Colonic mucosa (tissue), 4 donors: ENCODE data around the gene FAM167B. TPM values are rescaled to one million over a fixed set of nuclear protein-coding genes. Genes with fewer than 3 reads are reported as not detected.
"Not testable (repeated sequence)": the region's sequence is repeated elsewhere in the genome, so short reads cannot be mapped to it uniquely, and the experiment has no call there.

Source experiments
- DNase-seq: peaks from one replicate; pipeline ENCODE4 v3.0.0-alpha.2; 2020
- H3K27ac ChIP-seq: fragments of 200-600 bp; one replicate; pipeline ENCODE4 v1.8.0; 2021
- H3K27me3 ChIP-seq: fragments of 200-600 bp; one replicate; pipeline ENCODE4 v1.8.0; 2021
- H3K36me3 ChIP-seq: fragments of 200-600 bp; one replicate; pipeline ENCODE4 v1.8.0; 2021
- H3K4me1 ChIP-seq: fragments of 200-600 bp; one replicate; pipeline ENCODE4 v1.8.0; 2021; ENCODE audit warnings: mild to moderate bottlenecking
- H3K4me3 ChIP-seq: fragments of 200-600 bp; one replicate; pipeline ENCODE4 v1.8.0; 2021
- H3K9ac ChIP-seq, 2 donors: one replicate each; pipeline ENCODE4 v1.7.0; 2013; ENCODE audit warnings: control low read depth in 2 of 2, low read depth in 2 of 2, low read length in 2 of 2
- H3K9me3 ChIP-seq: fragments of 200-600 bp; one replicate; pipeline ENCODE4 v1.8.0; 2021
- intact Hi-C: fragments of 100-400 bp; cut with DNase I; formaldehyde crosslinking; loops from one replicate; pipeline ENCODE4 v1.14.1; 2022
- total RNA-seq, 2 donors: library from RNA; stranded (reverse); fragmentation: NEBNext Ultra II Directional in 1 of 2; extraction: Animal tissue kit (Norgen Biotek cat#: 25700) in 1 of 2; gene quantifications; one replicate each; pipeline ENCODE4 v1.2.1, GENCODE V29; 2021
- TF ChIP-seq, protein P1 (sequence below): fragments of 200-600 bp; IDR thresholded peaks from one replicate; pipeline ENCODE4 v1.8.0; 2022; ENCODE audit warnings: antibody characterized with exemption, mild to moderate bottlenecking
- donor health status: healthy.
- donor health status: DM: no; HTN: no; CAD: no.
- donor health status: DM: no; HTN: no; CAD: no.

Gene FAM167B
- total RNA-seq, 2 donors from 2014 or later, result 4.2 to 5.5 TPM

DNA sequence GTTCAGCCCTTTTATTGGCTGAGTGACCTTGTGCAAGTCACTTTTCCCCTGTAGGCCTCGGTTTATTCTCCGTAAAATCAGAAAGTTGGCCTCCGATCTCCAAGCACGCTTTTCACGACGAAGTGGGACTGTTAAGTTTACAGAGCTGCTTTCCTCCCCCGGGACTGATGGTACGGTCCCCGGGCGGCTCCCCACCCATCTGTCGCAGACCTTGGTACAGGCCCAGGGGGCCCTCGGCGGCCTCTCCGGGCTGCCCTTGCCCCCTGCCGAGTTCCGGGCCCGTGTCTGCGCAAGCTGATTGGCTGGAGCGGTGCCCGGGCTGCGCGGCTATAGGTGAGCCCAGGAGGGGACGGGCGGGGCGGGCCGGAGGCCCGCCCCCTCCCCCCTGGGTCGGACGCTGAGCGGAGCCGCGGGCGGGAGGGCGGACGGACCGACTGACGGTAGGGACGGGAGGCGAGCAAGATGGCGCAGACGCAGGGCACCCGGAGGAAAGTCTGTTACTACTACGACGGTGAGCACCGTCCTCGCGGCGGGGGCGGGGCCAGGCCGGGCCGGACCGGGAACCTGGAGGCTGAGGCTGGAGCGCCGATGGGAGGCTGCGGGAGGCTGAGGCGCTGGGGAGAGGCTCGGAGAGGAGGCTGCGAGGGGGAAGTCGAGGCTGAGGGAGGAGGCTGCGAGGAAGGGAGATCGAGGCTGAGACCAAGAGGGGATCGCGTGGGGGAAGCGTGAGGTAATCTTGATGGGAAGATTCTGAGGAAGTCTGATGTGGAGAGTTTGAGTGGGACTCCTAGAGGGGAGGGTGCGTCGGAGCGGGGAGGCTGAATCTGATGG, 44.9 kb downstream of the FAM167B start, which contains the start of gene HDAC1:
Gene HDAC1 (plus strand): TSS at position 376 of the 831 bp plus-strand sequence. CDS start 87 bp downstream, at position 463.
- no peaks in the 10 kb centered on the region for H3K27me3 ChIP-seq
- peak within 1 kb of the TSS; percentile 88 for H3K4me3 ChIP-seq
- H3K9ac ChIP-seq, result peak within 1 kb of the TSS; percentile 78 to 96
- peak; percentile 98 for DNase-seq
- H3K9me3 ChIP-seq, result no peaks in the 10 kb centered on the region
- TF ChIP-seq, protein P1, sequence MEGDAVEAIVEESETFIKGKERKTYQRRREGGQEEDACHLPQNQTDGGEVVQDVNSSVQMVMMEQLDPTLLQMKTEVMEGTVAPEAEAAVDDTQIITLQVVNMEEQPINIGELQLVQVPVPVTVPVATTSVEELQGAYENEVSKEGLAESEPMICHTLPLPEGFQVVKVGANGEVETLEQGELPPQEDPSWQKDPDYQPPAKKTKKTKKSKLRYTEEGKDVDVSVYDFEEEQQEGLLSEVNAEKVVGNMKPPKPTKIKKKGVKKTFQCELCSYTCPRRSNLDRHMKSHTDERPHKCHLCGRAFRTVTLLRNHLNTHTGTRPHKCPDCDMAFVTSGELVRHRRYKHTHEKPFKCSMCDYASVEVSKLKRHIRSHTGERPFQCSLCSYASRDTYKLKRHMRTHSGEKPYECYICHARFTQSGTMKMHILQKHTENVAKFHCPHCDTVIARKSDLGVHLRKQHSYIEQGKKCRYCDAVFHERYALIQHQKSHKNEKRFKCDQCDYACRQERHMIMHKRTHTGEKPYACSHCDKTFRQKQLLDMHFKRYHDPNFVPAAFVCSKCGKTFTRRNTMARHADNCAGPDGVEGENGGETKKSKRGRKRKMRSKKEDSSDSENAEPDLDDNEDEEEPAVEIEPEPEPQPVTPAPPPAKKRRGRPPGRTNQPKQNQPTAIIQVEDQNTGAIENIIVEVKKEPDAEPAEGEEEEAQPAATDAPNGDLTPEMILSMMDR, result no peak
- peaks cover 5% of the 10 kb centered on the region for H3K4me1 ChIP-seq
- intact Hi-C loops, result no loop called here
- H3K36me3 ChIP-seq, result no peaks in the 10 kb centered on the region
- H3K27ac ChIP-seq, result peak within 1 kb of the TSS; percentile 82

GRCh38 chr1:32298211-32298610, 51.2 kb downstream of the FAM167B start:
- H3K9ac ChIP-seq, H3K27me3 ChIP-seq, H3K36me3 ChIP-seq, H3K4me3 ChIP-seq, H3K4me1 ChIP-seq, H3K27ac ChIP-seq, intact Hi-C loops, DNase-seq, H3K9me3 ChIP-seq: not testable (repeated sequence)

Other genes with a start within 250 kb of the FAM167B start
- 100 to 1,000 TPM; 105 to 147 TPM for gene KHDRBS1, start 233.4 kb upstream of the FAM167B start, total RNA-seq
- gene TMEM39B, start 174.3 kb upstream of the FAM167B start, total RNA-seq, result 10 to 100 TPM; 12.3 to 18.2 TPM
- 10 to 100 TPM; 56.7 to 66.9 TPM for gene KPNA6, start 139.2 kb upstream of the FAM167B start, total RNA-seq
- 10 to 100 TPM; 32.5 to 47.7 TPM for gene TXLNA, start 67.5 kb upstream of the FAM167B start, total RNA-seq
- 1 to 10 TPM; 2.8 to 5.1 TPM for gene CCDC28B, start 46.6 kb upstream of the FAM167B start, total RNA-seq
- 1 to 10 TPM; 1.8 to 4.3 TPM for gene IQCC, start 41.6 kb upstream of the FAM167B start, total RNA-seq
- not detected for gene DCDC2B, start 38.1 kb upstream of the FAM167B start, total RNA-seq
- 10 to 100 TPM; 20.3 to 27.0 TPM for gene TMEM234, start 24.9 kb upstream of the FAM167B start, total RNA-seq
- 100 to 1,000 TPM; 142 to 264 TPM for gene EIF3I, start 24.8 kb upstream of the FAM167B start, total RNA-seq
- gene LCK, start 4.0 kb downstream of the FAM167B start, total RNA-seq, result 10 to 100 TPM in 1 of 2 donors, 1 to 10 TPM in 1; 3.7 to 24.7 TPM
- gene HDAC1, start 44.9 kb downstream of the FAM167B start, total RNA-seq, result 100 to 1,000 TPM; 226 to 291 TPM
- 100 to 1,000 TPM; 174 to 199 TPM for gene MARCKSL1, start 89.0 kb downstream of the FAM167B start, total RNA-seq
- 1 to 10 TPM; 5.6 to 8.0 TPM for gene FAM229A, start 115.3 kb downstream of the FAM167B start, total RNA-seq
- under 1 TPM; 0.61 to 0.99 TPM for gene TSSK3, start 115.3 kb downstream of the FAM167B start, total RNA-seq
- gene BSDC1, start 147.2 kb downstream of the FAM167B start, total RNA-seq, result 10 to 100 TPM; 65.7 to 76.8 TPM
- gene ZBTB8B, start 217.8 kb downstream of the FAM167B start, total RNA-seq, result not detected